SIG-M5 treated with dmso at 0.1 percent for 504 hours (cell line): ENCODE results near the gene UBE2L6.

Experiments used
- DNase-seq: peaks from one replicate; lab custom pipeline; 2025; ENCODE audit not compliant: unreplicated experiment; lab: John Stamatoyannopoulos, UW

The UBE2L6 gene

GRCh38 chr11:57530596-57531507 is 36.6 kb downstream of the UBE2L6 start, which contains the start of gene TIMM10:
TSS of gene TIMM10 (minus strand) at chr11:57530754. CDS start at chr11:57530189, 565 bp downstream.
- DNase-seq, result peak; percentile 98

GRCh38 chr11:57530215-57530595 is 37.3 kb downstream of the UBE2L6 start:
- DNase-seq, result no peak

- no peak for DNase-seq
Observed at GRCh38 chr11:57529012-57529411, 38.5 kb downstream of the UBE2L6 start.

GRCh38 chr11:57527056-57527631 is 40.3 kb downstream of the UBE2L6 start:
- peak; percentile 34 for DNase-seq

- DNase-seq, result no peak
Observed at GRCh38 chr11:57523419-57523818, 44.1 kb downstream of the UBE2L6 start.

GRCh38 chr11:57521116-57521515 is 46.4 kb downstream of the UBE2L6 start:
- DNase-seq, result no peak

- no peak for DNase-seq
Observed at GRCh38 chr11:57516061-57516443, 51.4 kb downstream of the UBE2L6 start.

- peak; percentile 51 for DNase-seq
Observed at GRCh38 chr11:57515332-57516060, 52.0 kb downstream of the UBE2L6 start, which contains the start of gene SLC43A1. TSS of gene SLC43A1 (minus strand) at chr11:57515702. CDS start at chr11:57514111, 1,591 bp downstream.

GRCh38 chr11:57514538-57515331 is 52.7 kb downstream of the UBE2L6 start:
- peak; percentile 42 for DNase-seq

GRCh38 chr11:57513911-57514537 is 53.4 kb downstream of the UBE2L6 start:
- DNase-seq, result peak; percentile 15

- peak; percentile 49 for DNase-seq
Observed at GRCh38 chr11:57513452-57513795, 54.0 kb downstream of the UBE2L6 start.

GRCh38 chr11:57512646-57513451 is 54.6 kb downstream of the UBE2L6 start:
- DNase-seq, result no peak

- DNase-seq, result no peak
Observed at GRCh38 chr11:57511741-57512430, 55.6 kb downstream of the UBE2L6 start.

GRCh38 chr11:57508341-57509170 is 58.9 kb downstream of the UBE2L6 start:
- no peak for DNase-seq

GRCh38 chr11:57506522-57506921 is 61.0 kb downstream of the UBE2L6 start:
- no peak for DNase-seq

GRCh38 chr11:57504511-57504910 is 63.0 kb downstream of the UBE2L6 start:
- no peak for DNase-seq

- no peak for DNase-seq
Observed at GRCh38 chr11:57502870-57503269, 64.6 kb downstream of the UBE2L6 start.

- DNase-seq, result no peak
Observed at GRCh38 chr11:57502376-57502775, 65.1 kb downstream of the UBE2L6 start.
